ENCODE data around the gene ZNF512. TPM values are rescaled to one million over a fixed set of nuclear protein-coding genes. Genes with fewer than 3 reads are reported as not detected.

The ZNF512 gene
- total and polyA plus RNA-seq, 9 of the 15 experiments (the other 6 are each of a cell fraction or from before 2014, with no cell fraction given) = 24.7 to 101 (median 65.9) TPM

GRCh38 chr2:27651056-27651455 is 68.2 kb downstream of the ZNF512 start:
- no peak for TF ChIP-seq ZNF282 (CRISPR knock-in tag; IDR thresholded peaks at IDR 0.05)
- FAIRE-seq = no peak

DNA sequence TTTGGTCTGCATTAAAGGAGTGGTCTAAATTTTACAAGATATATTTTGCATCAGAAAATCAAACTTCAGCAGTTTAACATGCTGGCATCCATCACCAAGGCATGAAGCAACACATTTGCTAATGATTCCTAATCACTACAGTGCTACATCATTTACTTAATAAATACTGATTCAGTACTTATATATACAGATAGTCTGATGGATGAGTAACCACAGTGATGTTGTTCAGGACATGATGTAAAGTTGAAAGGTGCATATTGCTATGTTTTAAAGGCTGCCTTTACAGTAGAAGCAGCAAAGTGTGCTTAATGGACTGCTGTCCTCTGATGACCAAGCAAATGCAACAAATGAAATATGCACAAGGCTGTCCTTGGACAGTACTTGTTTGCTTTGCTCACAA is 69.5 kb downstream of the ZNF512 start:
- CTCF ChIA-PET (ENCODE audit: low intra/inter-chr PET ratio) = no interaction called here
- H4K20me1 ChIP-seq (replicated peaks; ENCODE audit: control insufficient read depth, insufficient read depth, low read length) = no peaks in the 10 kb centered on the region; the same call in 1 of the 2 replicates
- TF ChIP-seq POLR2A (conservative IDR thresholded peaks at IDR 0.05) (0 out of 2 replicates have a peak, but pooled peaks have one; percentile 19), EZH2 (IDR thresholded peaks at IDR 0.05; ENCODE audit: borderline replicate concordance, low read depth, low read length) (no peak)
- FAIRE-seq = no peak
- no peak overlapping the region for H3K4me2 ChIP-seq (ENCODE audit: insufficient read depth, low read length)
- H3K79me2 ChIP-seq (ENCODE audit: control insufficient read depth, insufficient read depth, low read length) = no peaks in the 10 kb centered on the region
- POLR2A ChIA-PET = interaction anchor here (1.9 kb wide), 1 partner anchor 11 kb away, joined by 5 read pairs; the partner anchor contains the start of genes SLC4A1AP and SUPT7L
- no TSS peak for BruUV-seq (replicated peaks)
- H3K4me1 ChIP-seq (replicated peaks in 1 of 2; ENCODE audit: control insufficient read depth in 2 of 2, insufficient read depth in 2 of 2, low read length in 2 of 2) = peaks cover 0 to 6% of the 10 kb centered on the region in 2 experiments; a peak in 3 of 5 replicates
- H3K9me3 ChIP-seq (replicated peaks; ENCODE audit: control insufficient read depth, insufficient read depth, low read depth, low read length) = no peaks in the 10 kb centered on the region
- H3K4me3 ChIP-seq = no peak overlapping the region
- in situ Hi-C loops (cut with MboI) (no loop called here), intact Hi-C loops (cut with micrococcal nuclease) (no loop called here)
- H2AFZ ChIP-seq (ENCODE audit: low read depth, low read length) = no peak overlapping the region
- peaks cover 94% of the 10 kb centered on the region for H3K36me3 ChIP-seq (ENCODE audit: control insufficient read depth, insufficient read depth, low read length)
- no peak for ATAC-seq
- no peak overlapping the region for H3K27ac ChIP-seq (ENCODE audit: extremely low read depth, low read depth, low read length)
- no peak for DNase-seq (ENCODE audit: extremely low read depth in 1 of 4, low spot score in 3 of 4)
- no peaks in the 10 kb centered on the region for H3K27me3 ChIP-seq (ENCODE audit: control insufficient read depth in 2 of 2, insufficient read depth in 2 of 2, low read length in 2 of 2)
- no peak overlapping the region for H3K9ac ChIP-seq (ENCODE audit: insufficient read depth in 1 of 2, low read depth in 2 of 2, low read length in 2 of 2)
- H3K9me1 ChIP-seq (ENCODE audit: control insufficient read depth, insufficient read depth, low read length) = no peaks in the 10 kb centered on the region

More at GRCh38 chr2:27651056-27651455, 68.2 kb downstream of the ZNF512 start:
- Histone ChIP-seq H3K4me3 (no peak overlapping the region), H3K36me3 (ENCODE audit: control insufficient read depth, insufficient read depth, low read length) (peaks cover 93% of the 10 kb centered on the region), H4K20me1 (replicated peaks; ENCODE audit: control insufficient read depth, insufficient read depth, low read length) (no peaks in the 10 kb centered on the region; the same call in 1 of the 2 replicates), H3K27me3 (ENCODE audit: control insufficient read depth in 2 of 2, insufficient read depth in 2 of 2, low read length in 2 of 2) (no peaks in the 10 kb centered on the region), H3K79me2 (ENCODE audit: control insufficient read depth, insufficient read depth, low read length) (no peaks in the 10 kb centered on the region), H3K4me2 (ENCODE audit: insufficient read depth, low read length) (no peak overlapping the region), H3K4me1 (replicated peaks in 1 of 2; ENCODE audit: control insufficient read depth in 2 of 2, insufficient read depth in 2 of 2, low read length in 2 of 2) (peaks cover 0 to 6% of the 10 kb centered on the region in 2 experiments; a peak in 3 of 5 replicates), H3K27ac (ENCODE audit: extremely low read depth, low read depth, low read length) (no peak overlapping the region), H3K9ac (ENCODE audit: insufficient read depth in 1 of 2, low read depth in 2 of 2, low read length in 2 of 2) (no peak overlapping the region), H3K9me3 (replicated peaks; ENCODE audit: control insufficient read depth, insufficient read depth, low read depth, low read length) (no peaks in the 10 kb centered on the region), H3K9me1 (ENCODE audit: control insufficient read depth, insufficient read depth, low read length) (no peaks in the 10 kb centered on the region), H2AFZ (ENCODE audit: low read depth, low read length) (no peak overlapping the region)
- WGBS (ENCODE audit: insufficient coverage, low coverage, missing lambda C conversion rate) = 66% methylated on average over 4 of the region's 4 CpGs
- in situ Hi-C loops (cut with MboI) (no loop called here), intact Hi-C loops (cut with micrococcal nuclease) (no loop called here)
- DNase-seq (ENCODE audit: extremely low read depth in 1 of 4, low spot score in 3 of 4) = no peak
- ATAC-seq = no peak
- no TSS peak for BruUV-seq (replicated peaks)
- ChIA-PET POLR2A (interaction anchor here (1.2 to 1.9 kb wide), 2 partner anchors 13 to 15 kb away, joined by 3 to 5 read pairs; partner anchors contain the start of genes SLC4A1AP and SUPT7L), CTCF (ENCODE audit: low intra/inter-chr PET ratio) (interaction anchor here (0.6 kb wide), 1 partner anchor 481 kb away, joined by 3 read pairs; no protein-coding TSS in a partner anchor)

All from K562 (cell line).